Measurements from ENCODE around the gene AMH. TPM values are rescaled to one million over a fixed set of nuclear protein-coding genes. Genes with fewer than 3 reads are reported as not detected.

The AMH gene
- total and polyA plus RNA-seq, 2 of the 13 experiments (the other 11 are each of a cell fraction or from before 2014, with no cell fraction given), result 0.03 to 0.18 TPM

DNA sequence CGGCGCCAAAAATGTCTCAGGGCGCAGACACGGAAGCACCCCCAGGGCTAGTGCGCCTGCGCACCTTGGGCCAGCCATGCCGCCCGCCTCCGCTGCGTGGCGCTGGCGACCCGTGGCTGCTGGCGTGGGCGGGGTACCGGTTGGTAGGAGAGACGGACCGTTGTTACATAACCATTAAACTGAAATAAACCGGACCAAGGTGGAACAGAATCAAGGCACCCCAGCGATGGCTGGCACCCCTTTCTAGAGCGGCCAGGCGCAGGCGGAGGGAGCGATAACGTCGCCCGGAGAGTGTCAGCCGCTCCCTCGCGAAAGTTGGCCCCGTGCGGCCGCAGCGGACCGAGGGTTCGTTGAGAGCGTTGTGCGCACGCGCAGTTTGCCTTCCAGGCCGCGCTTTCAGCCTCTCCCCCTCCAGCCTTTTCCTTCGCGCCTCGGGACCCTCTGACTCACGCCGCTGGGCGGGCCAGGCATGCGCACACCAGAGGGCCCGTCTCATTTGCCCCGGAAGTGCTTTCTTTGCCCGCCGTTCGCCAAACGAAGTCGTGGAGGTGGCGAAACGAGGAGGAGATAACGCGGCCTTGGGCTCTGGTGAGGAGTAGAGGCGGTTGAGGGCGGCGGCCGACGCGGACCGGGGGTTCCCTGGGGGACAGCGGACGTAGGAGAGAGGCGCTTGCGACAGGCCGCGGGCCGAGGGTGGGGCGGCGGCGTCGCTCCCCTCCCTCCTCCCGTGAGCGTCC is 12.6 kb upstream of the AMH start, which contains the start of the genes PLEKHJ1 and SF3A2 (continued):
- TF ChIP-seq HDAC6 (IDR thresholded peaks at IDR 0.05; ENCODE audit: low read depth, low read length) (no peak), ZNF264 (CRISPR knock-in tag; IDR thresholded peaks at IDR 0.05) (peak; percentile 52; the same call in 1 of the 2 replicates), KLF11 (CRISPR knock-in tag; IDR thresholded peaks at IDR 0.05) (peak; percentile 95), PHF8 (CRISPR knock-in tag; IDR thresholded peaks at IDR 0.05) (peak; percentile 87), GTF3A (CRISPR knock-in tag; conservative IDR thresholded peaks at IDR 0.05) (no peak), GATAD2A (CRISPR knock-in tag; IDR thresholded peaks at IDR 0.05) (peak; percentile 52; the same call in 1 of the 2 replicates), ZNF577 (CRISPR knock-in tag; IDR thresholded peaks at IDR 0.05; ENCODE audit: borderline replicate concordance, low read depth) (no peak), SIX1 (CRISPR knock-in tag; IDR thresholded peaks at IDR 0.05; ENCODE audit: borderline replicate concordance) (0 out of 2 replicates have a peak, but pooled peaks have one; percentile 22), RCOR2 (CRISPR knock-in tag; IDR thresholded peaks at IDR 0.05) (0 out of 2 replicates have a peak, but pooled peaks have one; percentile 19)
- TF ChIP-seq, protein P1, sequence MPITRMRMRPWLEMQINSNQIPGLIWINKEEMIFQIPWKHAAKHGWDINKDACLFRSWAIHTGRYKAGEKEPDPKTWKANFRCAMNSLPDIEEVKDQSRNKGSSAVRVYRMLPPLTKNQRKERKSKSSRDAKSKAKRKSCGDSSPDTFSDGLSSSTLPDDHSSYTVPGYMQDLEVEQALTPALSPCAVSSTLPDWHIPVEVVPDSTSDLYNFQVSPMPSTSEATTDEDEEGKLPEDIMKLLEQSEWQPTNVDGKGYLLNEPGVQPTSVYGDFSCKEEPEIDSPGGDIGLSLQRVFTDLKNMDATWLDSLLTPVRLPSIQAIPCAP (CRISPR knock-in tag; IDR thresholded peaks at IDR 0.05; ENCODE audit: low read depth), result no peak
- TF ChIP-seq, protein P2, sequence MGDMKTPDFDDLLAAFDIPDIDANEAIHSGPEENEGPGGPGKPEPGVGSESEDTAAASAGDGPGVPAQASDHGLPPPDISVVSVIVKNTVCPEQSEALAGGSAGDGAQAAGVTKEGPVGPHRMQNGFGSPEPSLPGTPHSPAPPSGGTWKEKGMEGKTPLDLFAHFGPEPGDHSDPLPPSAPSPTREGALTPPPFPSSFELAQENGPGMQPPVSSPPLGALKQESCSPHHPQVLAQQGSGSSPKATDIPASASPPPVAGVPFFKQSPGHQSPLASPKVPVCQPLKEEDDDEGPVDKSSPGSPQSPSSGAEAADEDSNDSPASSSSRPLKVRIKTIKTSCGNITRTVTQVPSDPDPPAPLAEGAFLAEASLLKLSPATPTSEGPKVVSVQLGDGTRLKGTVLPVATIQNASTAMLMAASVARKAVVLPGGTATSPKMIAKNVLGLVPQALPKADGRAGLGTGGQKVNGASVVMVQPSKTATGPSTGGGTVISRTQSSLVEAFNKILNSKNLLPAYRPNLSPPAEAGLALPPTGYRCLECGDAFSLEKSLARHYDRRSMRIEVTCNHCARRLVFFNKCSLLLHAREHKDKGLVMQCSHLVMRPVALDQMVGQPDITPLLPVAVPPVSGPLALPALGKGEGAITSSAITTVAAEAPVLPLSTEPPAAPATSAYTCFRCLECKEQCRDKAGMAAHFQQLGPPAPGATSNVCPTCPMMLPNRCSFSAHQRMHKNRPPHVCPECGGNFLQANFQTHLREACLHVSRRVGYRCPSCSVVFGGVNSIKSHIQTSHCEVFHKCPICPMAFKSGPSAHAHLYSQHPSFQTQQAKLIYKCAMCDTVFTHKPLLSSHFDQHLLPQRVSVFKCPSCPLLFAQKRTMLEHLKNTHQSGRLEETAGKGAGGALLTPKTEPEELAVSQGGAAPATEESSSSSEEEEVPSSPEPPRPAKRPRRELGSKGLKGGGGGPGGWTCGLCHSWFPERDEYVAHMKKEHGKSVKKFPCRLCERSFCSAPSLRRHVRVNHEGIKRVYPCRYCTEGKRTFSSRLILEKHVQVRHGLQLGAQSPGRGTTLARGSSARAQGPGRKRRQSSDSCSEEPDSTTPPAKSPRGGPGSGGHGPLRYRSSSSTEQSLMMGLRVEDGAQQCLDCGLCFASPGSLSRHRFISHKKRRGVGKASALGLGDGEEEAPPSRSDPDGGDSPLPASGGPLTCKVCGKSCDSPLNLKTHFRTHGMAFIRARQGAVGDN (CRISPR knock-in tag; IDR thresholded peaks at IDR 0.05), result peak; percentile 100
- TF ChIP-seq, protein P3, sequence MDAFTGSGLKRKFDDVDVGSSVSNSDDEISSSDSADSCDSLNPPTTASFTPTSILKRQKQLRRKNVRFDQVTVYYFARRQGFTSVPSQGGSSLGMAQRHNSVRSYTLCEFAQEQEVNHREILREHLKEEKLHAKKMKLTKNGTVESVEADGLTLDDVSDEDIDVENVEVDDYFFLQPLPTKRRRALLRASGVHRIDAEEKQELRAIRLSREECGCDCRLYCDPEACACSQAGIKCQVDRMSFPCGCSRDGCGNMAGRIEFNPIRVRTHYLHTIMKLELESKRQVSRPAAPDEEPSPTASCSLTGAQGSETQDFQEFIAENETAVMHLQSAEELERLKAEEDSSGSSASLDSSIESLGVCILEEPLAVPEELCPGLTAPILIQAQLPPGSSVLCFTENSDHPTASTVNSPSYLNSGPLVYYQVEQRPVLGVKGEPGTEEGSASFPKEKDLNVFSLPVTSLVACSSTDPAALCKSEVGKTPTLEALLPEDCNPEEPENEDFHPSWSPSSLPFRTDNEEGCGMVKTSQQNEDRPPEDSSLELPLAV (CRISPR knock-in tag; conservative IDR thresholded peaks at IDR 0.05; ENCODE audit: low read depth), result 0 out of 2 replicates have a peak, but pooled peaks have one; percentile 74
- TF ChIP-seq, protein P4, sequence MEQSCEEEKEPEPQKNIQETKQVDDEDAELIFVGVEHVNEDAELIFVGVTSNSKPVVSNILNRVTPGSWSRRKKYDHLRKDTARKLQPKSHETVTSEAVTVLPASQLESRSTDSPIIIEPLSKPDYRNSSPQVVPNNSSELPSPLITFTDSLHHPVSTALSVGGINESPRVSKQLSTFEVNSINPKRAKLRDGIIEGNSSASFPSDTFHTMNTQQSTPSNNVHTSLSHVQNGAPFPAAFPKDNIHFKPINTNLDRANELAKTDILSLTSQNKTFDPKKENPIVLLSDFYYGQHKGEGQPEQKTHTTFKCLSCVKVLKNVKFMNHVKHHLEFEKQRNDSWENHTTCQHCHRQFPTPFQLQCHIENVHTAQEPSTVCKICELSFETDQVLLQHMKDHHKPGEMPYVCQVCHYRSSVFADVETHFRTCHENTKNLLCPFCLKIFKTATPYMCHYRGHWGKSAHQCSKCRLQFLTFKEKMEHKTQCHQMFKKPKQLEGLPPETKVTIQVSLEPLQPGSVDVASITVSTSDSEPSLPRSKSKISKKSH (CRISPR knock-in tag; IDR thresholded peaks at IDR 0.05; ENCODE audit: borderline replicate concordance), result peak; percentile 95
- TF ChIP-seq, protein P5, sequence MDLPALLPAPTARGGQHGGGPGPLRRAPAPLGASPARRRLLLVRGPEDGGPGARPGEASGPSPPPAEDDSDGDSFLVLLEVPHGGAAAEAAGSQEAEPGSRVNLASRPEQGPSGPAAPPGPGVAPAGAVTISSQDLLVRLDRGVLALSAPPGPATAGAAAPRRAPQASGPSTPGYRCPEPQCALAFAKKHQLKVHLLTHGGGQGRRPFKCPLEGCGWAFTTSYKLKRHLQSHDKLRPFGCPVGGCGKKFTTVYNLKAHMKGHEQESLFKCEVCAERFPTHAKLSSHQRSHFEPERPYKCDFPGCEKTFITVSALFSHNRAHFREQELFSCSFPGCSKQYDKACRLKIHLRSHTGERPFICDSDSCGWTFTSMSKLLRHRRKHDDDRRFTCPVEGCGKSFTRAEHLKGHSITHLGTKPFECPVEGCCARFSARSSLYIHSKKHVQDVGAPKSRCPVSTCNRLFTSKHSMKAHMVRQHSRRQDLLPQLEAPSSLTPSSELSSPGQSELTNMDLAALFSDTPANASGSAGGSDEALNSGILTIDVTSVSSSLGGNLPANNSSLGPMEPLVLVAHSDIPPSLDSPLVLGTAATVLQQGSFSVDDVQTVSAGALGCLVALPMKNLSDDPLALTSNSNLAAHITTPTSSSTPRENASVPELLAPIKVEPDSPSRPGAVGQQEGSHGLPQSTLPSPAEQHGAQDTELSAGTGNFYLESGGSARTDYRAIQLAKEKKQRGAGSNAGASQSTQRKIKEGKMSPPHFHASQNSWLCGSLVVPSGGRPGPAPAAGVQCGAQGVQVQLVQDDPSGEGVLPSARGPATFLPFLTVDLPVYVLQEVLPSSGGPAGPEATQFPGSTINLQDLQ (CRISPR knock-in tag; IDR thresholded peaks at IDR 0.05), result no peak
- TF ChIP-seq, protein P6, sequence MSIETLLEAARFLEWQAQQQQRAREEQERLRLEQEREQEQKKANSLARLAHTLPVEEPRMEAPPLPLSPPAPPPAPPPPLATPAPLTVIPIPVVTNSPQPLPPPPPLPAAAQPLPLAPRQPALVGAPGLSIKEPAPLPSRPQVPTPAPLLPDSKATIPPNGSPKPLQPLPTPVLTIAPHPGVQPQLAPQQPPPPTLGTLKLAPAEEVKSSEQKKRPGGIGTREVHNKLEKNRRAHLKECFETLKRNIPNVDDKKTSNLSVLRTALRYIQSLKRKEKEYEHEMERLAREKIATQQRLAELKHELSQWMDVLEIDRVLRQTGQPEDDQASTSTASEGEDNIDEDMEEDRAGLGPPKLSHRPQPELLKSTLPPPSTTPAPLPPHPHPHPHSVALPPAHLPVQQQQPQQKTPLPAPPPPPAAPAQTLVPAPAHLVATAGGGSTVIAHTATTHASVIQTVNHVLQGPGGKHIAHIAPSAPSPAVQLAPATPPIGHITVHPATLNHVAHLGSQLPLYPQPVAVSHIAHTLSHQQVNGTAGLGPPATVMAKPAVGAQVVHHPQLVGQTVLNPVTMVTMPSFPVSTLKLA (IDR thresholded peaks at IDR 0.05), result 0 out of 2 replicates have a peak, but pooled peaks have one; percentile 34

Data from HepG2 (cell line).